ENCODE data around the gene WRNIP1.

Gene WRNIP1

DNA sequence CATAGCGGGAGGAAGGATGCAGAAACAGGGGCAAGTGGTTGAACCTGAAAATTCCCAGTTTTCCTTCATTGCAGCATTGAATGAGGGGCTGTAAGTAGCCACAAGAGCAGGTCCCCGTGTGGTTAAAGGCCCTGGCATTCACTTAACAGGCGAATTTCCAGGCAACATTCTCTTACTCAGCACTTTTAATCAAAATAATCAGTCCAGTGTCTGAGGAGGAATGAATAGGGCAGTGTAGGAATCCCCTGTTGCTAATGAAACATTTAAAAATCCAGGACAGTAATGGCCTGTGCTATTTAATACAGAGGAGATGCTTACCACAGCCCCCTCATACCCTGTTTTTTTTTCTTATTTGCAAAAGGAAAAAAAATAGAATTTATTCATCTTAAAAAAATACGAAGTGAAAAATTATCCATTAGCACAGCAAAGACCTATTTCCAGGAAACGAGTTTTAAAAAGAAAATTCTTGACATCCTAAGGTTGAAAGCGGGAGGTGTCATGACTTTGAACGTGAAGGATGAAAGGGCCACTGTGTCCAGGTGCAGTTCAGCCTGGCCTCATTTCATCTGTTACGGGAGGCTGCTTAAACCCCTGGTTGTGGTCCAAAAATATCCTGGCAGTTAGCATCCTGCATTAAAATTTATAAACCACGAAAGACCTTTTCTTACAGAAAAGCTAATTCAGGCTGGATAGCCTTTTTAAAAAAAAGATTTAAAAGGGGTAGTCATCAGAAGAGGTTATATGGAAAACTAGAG, 34.7 kb upstream of the WRNIP1 start:
- TF ChIP-seq TAF1 (IDR thresholded peaks at IDR 0.05; ENCODE audit: borderline replicate concordance, insufficient read depth, low read length) (no peak), POLR2AphosphoS5 (IDR thresholded peaks at IDR 0.05; ENCODE audit: low read depth, low read length) (no peak), FOXP2 (optimal IDR thresholded peaks at IDR 0.05; ENCODE audit: borderline replicate concordance, extremely low read depth, extremely low read length, insufficient read depth) (no peak), SIN3A (IDR thresholded peaks at IDR 0.05; ENCODE audit: borderline replicate concordance, insufficient read depth, low read length) (no peak)
- TF ChIP-seq, protein P1, sequence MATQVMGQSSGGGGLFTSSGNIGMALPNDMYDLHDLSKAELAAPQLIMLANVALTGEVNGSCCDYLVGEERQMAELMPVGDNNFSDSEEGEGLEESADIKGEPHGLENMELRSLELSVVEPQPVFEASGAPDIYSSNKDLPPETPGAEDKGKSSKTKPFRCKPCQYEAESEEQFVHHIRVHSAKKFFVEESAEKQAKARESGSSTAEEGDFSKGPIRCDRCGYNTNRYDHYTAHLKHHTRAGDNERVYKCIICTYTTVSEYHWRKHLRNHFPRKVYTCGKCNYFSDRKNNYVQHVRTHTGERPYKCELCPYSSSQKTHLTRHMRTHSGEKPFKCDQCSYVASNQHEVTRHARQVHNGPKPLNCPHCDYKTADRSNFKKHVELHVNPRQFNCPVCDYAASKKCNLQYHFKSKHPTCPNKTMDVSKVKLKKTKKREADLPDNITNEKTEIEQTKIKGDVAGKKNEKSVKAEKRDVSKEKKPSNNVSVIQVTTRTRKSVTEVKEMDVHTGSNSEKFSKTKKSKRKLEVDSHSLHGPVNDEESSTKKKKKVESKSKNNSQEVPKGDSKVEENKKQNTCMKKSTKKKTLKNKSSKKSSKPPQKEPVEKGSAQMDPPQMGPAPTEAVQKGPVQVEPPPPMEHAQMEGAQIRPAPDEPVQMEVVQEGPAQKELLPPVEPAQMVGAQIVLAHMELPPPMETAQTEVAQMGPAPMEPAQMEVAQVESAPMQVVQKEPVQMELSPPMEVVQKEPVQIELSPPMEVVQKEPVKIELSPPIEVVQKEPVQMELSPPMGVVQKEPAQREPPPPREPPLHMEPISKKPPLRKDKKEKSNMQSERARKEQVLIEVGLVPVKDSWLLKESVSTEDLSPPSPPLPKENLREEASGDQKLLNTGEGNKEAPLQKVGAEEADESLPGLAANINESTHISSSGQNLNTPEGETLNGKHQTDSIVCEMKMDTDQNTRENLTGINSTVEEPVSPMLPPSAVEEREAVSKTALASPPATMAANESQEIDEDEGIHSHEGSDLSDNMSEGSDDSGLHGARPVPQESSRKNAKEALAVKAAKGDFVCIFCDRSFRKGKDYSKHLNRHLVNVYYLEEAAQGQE (IDR thresholded peaks at IDR 0.05; ENCODE audit: insufficient read depth in 1 of 2, low read depth in 2 of 2, low read length in 2 of 2), result no peak

DNA sequence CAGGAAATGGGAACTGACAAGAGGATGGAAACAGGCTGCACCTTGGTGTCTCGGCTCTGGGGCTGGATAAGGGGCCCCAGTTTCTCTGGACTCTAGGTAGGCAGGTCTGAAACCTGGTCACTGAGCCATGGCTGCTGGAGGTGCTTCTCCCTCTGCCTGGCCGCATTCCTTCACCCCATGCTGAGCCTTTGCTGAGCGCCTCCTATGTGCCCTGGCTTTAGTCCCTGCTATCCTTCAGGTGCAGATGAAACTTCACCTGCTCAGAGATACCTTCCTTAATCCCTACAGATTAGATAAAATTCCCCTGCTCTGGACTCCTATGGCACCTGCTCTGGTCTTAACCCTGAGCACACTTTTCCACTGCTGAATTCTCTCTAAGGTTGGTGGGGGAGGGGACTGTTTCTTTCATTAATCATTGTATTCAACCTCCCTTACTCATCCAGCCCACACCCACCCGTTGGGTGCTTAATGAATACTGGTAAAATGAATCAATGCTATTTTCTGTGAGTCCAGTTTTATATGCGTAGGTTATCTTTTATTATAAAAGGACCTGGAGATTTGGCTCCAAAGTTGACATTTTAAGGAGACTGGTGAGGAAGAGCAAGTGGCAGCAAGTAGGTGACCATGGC, 33.8 kb upstream of the WRNIP1 start:
- TF ChIP-seq, protein P1 (IDR thresholded peaks at IDR 0.05; ENCODE audit: insufficient read depth in 1 of 2, low read depth in 2 of 2, low read length in 2 of 2), result no peak
- TF ChIP-seq TAF1 (IDR thresholded peaks at IDR 0.05; ENCODE audit: borderline replicate concordance, insufficient read depth, low read length) (no peak), FOXP2 (optimal IDR thresholded peaks at IDR 0.05; ENCODE audit: borderline replicate concordance, extremely low read depth, extremely low read length, insufficient read depth) (no peak), SIN3A (IDR thresholded peaks at IDR 0.05; ENCODE audit: borderline replicate concordance, insufficient read depth, low read length) (no peak), POLR2AphosphoS5 (IDR thresholded peaks at IDR 0.05; ENCODE audit: low read depth, low read length) (no peak)

DNA sequence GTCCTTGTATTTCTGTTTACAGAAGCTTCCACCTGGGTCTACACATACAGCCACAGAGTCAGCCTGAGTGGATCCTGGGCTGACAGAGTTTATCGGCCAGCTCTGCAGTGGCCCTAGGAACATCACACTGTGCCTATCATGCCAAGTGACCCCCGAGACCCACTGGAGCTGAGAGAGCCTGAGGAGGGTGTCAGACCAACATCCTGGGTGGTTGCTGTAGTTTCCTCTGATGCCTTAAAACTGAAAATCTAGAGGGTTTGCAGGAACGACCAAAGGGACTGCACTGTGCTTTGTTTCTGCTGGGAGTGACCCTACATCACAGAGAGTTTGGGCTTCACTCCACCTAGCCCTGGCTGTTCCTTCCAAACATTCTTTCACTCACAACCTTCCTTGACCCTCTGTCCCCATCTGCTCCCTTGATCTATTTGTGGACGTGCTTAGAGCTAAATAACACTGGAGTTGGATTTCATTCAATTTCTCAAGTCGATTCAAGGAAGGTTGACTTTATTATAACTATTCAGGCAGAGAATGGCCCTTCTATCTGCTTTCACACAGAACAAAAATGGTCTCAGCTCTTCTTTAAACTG, 32.6 kb upstream of the WRNIP1 start:
- no peak for TF ChIP-seq POLR2AphosphoS5 (IDR thresholded peaks at IDR 0.05; ENCODE audit: low read depth, low read length)
- no peak for TF ChIP-seq TAF1 (IDR thresholded peaks at IDR 0.05; ENCODE audit: borderline replicate concordance, insufficient read depth, low read length)
- TF ChIP-seq SIN3A (IDR thresholded peaks at IDR 0.05; ENCODE audit: borderline replicate concordance, insufficient read depth, low read length), result no peak
- TF ChIP-seq, protein P1 (IDR thresholded peaks at IDR 0.05; ENCODE audit: insufficient read depth in 1 of 2, low read depth in 2 of 2, low read length in 2 of 2), result no peak

DNA sequence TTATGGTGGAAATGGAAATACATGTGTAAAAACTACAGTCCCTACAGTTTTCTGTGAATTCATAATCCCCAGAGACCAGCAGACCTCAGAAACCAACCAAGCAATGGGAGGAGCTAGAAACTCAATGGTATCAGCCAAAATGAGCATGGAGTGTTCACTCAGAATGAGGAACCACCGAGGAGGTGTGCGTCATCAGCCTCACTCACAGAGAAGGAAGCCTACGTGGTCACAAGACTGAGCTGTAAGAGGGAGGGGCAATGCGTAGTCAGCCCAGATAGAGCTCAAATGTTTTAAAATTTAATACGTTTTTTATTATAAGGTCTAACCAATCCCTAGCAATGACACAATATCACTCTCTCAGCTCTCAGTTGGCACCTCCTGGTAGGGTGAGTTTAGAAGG, 31.9 kb upstream of the WRNIP1 start:
- TF ChIP-seq POLR2AphosphoS5 (IDR thresholded peaks at IDR 0.05; ENCODE audit: low read depth, low read length) (no peak), SIN3A (IDR thresholded peaks at IDR 0.05; ENCODE audit: borderline replicate concordance, insufficient read depth, low read length) (no peak), FOXP2 (optimal IDR thresholded peaks at IDR 0.05; ENCODE audit: borderline replicate concordance, extremely low read depth, extremely low read length, insufficient read depth) (no peak), TAF1 (IDR thresholded peaks at IDR 0.05; ENCODE audit: borderline replicate concordance, insufficient read depth, low read length) (no peak)
- TF ChIP-seq, protein P1 (IDR thresholded peaks at IDR 0.05; ENCODE audit: insufficient read depth in 1 of 2, low read depth in 2 of 2, low read length in 2 of 2), result no peak

All from PFSK-1 (cell line).